Fibroblast of skin of abdomen (primary cell): ENCODE measurements around the gene SGCD.
"Not testable (repeated sequence)": the region's sequence is repeated elsewhere in the genome, so short reads cannot be mapped to it uniquely, and the experiment has no call there.

Source experiments
- DNase-seq: peaks from one replicate; pipeline ENCODE4 v3.0.0-alpha.2; 2013

Gene SGCD

GRCh38 chr5:156584871-156585270, 257.9 kb downstream of the SGCD start:
- no peak for DNase-seq

GRCh38 chr5:156585999-156586398, 259.0 kb downstream of the SGCD start:
- DNase-seq, result no peak

DNA sequence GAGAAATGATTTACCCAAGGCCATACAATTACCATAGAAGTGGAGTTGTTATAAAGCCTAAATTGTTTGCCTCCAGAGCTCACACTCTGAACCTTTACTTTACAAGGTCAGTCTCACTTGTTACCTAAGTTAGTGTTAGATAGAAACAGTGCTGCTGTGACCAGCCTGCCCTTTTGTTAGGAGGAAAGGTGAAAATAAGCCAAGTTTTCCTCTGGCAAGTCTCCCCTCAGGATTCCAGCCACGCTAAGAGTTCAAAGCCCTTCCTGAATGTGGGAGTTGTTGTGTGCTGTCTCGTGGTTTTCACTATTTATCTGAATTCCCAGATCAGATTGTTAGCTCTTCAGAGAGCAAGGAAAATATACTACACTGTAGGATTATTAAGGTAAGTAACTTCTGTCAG, 260.0 kb downstream of the SGCD start:
- no peak for DNase-seq

- DNase-seq, result no peak
Measured at GRCh38 chr5:156588306-156588705, 261.3 kb downstream of the SGCD start.

DNA sequence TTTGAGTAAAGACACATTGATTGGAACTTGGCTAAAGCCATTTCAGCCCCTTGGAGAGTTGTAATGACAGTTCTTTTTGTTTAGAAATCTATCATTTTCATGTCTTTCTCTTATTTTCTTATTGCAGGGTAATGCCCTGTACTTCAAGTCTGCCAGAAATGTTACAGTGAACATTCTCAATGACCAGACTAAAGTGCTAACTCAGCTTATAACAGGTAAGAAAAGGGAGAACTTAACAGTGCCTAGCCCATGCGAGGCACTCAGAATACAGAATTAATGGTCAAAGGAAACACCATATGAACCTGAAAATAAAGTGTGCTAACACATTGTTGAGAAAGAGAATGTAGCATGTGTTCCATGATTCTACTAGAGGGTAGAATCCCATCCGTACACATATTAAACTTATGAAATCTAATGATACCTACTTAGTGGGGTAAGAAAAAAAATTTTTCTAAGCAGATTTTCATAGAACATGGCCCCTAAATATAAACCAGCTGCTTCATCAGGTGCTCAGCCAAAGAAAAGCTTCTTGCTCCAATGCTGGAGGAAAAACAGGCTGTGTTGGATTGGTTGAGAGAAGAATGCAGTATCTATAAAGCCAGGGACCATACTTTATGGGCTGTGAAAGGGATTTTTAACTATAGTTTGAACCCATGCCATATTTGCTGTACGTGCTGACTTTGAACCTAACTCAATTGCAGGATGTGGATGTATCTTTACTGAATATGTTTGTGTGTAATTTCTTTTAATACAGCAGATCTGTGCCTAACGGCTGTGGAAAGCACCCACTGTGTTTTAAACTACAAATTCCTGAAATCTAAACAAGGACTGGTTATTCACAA, 262.4 kb downstream of the SGCD start:
- no peak for DNase-seq

DNA sequence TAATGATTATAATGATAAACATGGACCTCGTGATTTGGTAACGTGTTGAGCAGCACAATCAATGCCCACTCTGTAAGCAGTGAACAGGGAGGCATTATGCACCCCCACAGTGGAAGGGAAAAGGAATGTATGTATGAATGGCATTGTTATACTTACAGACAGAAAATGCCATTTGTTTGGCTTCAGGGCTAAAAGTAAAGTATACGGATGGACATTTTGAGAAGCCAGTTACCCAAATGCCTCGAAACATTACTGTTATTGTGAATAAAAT, 262.9 kb downstream of the SGCD start:
- DNase-seq, result no peak

DNA sequence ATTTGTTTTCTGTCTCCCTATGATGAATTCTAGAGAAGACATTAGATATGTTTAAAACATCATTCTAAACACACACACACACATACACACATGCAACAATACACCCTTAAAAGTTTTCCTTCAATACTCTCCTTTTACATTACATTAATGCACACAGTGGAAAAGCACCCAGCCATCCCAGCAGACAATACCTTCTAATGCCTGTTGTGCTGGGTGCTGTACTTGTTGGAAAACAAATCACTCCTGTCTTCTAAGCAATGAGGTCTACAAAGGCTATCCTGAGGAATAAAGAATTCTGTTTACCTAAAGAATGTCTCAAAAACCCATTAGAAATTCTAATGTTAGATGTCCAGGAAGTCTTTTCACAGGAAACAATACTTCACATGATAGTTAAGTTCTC, 264.0 kb downstream of the SGCD start:
- DNase-seq, result no peak

DNA sequence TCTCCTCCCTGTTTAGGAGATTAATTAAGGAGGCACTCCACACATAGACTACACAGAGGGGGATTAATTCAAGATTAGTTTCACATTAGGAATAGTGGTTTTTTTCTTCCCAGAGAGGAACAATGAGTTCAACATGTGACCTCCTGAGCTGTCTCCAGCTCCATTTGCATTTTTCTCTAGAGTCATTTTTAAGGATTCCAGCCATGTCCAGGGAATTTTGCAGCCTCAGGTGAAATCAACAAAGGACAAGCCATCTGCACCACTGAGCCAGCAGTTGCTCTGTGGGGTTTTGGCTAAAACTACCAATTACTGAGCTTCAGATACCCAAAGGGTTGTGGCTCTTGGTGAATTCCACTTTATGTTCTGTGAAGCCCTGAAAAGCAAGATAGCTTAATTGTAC, 264.7 kb downstream of the SGCD start:
- no peak for DNase-seq

- no peak for DNase-seq
Measured at GRCh38 chr5:156593546-156593945, 266.6 kb downstream of the SGCD start.

- DNase-seq, result peak; percentile 35
Measured at GRCh38 chr5:156594406-156594805, 267.4 kb downstream of the SGCD start.

GRCh38 chr5:156595132-156595787, 268.3 kb downstream of the SGCD start:
- DNase-seq, result peak; percentile 62

GRCh38 chr5:156597276-156597675, 270.3 kb downstream of the SGCD start:
- DNase-seq, result no peak

DNA sequence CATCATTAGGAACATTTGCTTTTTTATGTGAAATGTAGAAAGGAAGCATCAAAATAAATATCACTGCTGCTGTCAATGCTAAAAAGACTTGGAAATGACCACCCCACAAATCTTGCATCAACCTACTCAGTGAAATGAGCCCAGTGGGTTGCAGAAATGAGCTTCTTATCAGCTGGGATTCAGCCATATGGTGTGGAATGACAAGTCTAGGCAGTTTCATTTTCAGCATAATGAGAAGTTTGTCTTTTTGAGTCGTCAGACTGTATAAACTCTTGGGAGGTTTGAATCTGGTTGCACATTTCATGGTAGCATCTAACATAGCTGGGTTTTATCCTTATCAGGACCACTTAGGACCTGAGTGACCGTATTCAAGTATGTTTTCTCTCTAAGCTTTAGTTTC, 272.0 kb downstream of the SGCD start:
- no peak for DNase-seq

DNA sequence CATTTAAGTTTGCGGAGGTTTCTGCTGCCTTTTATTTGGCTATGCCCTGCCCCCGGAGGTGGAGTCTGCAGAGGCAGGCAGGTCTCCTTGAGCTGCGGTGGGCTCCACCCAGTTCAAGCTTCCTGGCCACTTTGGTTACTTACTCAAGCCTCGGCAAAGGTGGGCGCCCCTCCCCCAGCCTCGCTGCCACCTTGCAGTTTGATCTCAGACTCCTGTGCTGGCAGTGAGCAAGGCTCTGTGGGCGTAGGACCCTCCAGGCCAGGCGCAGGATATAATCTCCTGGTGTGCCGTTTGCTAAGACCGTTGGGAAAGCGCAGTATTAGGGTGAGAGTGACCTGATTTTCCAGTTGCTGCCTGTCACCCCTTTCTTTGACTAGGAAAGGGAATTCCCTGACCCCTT, 283.6 kb downstream of the SGCD start:
- not testable (repeated sequence) for DNase-seq

DNA sequence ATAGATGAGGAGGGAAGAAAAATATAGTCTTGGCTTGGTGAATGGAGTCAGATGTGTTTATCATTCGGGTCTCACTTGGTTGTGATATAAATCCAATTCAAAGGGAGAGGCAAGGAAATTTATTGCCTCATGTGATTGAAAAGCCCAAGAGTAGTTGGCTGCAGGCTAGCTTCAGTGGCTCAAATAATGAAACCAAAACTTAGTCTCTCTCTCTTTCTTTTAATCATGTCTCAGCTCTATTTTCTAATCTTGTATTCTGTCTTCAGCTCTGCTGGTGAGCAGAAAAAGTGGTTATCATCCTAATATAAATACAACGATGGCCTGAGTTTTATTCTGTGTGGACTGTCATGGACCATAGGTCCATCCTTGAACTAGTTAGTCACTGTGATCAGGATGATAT, 288.9 kb downstream of the SGCD start:
- no peak for DNase-seq

- DNase-seq, result no peak
Measured at GRCh38 chr5:156617426-156617825, 290.5 kb downstream of the SGCD start.

GRCh38 chr5:156618601-156619000, 291.6 kb downstream of the SGCD start:
- DNase-seq, result no peak

DNA sequence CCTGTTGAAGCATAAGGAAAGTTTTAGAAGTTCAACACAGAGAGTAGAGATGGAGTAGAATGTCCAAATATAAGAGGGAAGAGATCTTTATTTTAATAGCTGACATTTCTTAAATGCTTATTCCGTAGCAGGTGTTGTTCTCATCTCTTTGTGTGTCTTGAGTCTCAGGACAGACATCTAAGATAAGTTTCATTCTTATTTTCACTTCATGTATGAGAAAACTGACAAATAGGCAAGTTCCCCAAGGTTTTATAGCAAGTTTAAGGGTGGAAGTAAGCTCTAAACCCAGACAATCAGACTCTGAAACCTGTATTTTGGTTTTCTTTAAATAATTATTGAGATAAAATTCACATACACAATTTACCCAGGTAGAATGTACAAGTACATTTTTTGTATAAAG, 294.8 kb downstream of the SGCD start:
- DNase-seq, result no peak

- no peak for DNase-seq
Measured at GRCh38 chr5:156623381-156624040, 296.5 kb downstream of the SGCD start.

DNA sequence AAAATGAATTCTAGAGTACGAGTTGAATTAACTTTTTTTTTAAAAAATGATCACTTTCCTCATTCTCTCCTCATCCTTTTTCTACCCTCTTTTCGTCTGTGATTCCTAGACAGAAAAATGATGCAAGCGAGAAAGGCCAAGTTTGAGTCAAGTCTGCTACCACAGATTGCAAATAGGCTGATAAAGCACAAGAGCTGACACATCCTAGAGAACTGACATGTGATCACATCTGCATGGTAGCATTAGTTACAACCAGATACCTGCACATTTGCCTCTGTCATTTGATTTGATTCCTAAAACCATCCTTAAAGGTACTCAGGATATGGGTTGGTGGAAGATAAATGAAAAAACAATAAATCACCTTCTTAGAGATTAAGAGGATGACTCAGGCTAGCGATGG, 297.7 kb downstream of the SGCD start:
- peak; percentile 22 for DNase-seq

DNA sequence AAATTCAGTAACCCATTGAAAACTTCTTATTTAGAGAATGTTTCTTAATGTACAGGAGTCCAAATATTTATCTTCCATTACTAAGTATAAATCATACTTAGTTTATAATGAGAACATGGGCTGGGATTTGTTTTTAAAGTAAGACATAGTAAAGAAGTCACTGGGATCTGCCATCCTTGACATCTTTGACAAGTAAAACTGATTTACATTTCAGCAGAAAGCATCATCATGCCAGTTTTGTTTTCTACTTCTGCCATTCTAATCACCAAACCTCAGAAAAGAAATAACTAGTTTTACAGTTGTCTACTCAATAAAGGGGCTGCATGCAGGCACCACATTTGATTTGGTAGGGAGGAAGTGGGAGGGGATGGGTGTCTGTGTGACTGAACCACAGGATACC, 301.5 kb downstream of the SGCD start:
- DNase-seq, result no peak

GRCh38 chr5:156631005-156631404, 304.0 kb downstream of the SGCD start:
- no peak for DNase-seq

DNA sequence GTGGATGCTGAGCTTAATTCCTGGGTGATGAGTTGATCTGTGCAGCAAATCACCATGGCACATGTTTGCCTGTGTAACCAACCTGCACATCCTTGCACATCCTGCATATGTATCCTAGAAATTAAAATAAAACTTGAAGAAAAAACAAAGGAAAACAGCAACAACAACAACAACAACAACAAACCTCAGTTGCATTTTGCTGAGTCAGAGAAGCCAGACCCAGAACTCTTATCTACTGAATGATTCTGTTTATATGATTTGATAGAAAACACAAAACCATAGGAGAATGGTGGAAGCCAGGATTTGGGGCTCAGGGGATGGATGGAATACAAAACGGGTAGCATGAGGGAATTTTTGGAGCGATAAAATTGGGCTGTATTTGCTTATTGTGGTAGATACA, 307.3 kb downstream of the SGCD start:
- DNase-seq, result no peak

DNA sequence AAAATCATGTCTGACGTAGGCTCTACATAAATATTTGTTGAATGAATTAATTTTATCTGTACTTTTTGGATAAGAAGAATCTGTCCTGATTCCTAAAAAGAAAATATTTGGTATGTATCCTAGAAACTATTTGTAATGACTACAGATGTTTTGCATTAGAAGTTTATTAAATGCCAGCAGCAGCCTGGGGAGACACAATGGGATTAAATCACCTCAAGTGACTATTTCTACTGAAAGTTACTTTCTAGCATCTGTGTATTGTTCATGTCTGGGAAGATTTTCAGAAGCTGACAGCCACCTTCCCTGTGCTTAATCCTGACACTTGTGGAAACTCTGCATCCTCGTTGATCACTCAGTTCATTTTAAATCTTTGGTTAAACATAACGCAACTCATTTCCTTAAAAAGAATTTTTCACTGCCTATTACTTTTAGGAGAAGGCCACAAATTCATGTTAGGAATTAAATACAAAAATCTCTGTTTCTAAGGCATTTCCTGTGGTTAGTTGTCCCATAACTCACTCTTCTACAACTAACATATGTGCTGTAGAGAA, 313.8 kb downstream of the SGCD start:
- DNase-seq, result peak; percentile 93
